IMR-90 (cell line): ENCODE data around the gene TMC4.

Source experiments
- BHLHE40 ChIP-seq: fragments of 150-350 bp; IDR thresholded peaks from 2 replicates; pipeline ENCODE4 v1.6.1; 2016; ENCODE audit warnings: mild to moderate bottlenecking, low read depth, low read length
- CEBPB ChIP-seq: IDR thresholded peaks from 2 replicates; pipeline ENCODE4 v1.6.1; 2012; ENCODE audit warnings: low read depth, low read length, improper control_type of control experiment
- CTCF ChIP-seq: conservative IDR thresholded peaks from 2 replicates; pipeline ENCODE4 v1.5.1; 2012; ENCODE audit warnings: mild to moderate bottlenecking, low read depth, low read length, improper control_type of control experiment
- ELK1 ChIP-seq: fragments of 150-350 bp; IDR thresholded peaks from 2 replicates; pipeline ENCODE4 v1.6.1; 2016; ENCODE audit warnings: low read depth, mild to moderate bottlenecking, low read length, moderate library complexity, borderline replicate concordance
- FOS ChIP-seq: fragments of 150-350 bp; IDR thresholded peaks from 2 replicates; pipeline ENCODE4 v1.6.1; 2016; ENCODE audit warnings: low read depth, low read length
- MAFK ChIP-seq: IDR thresholded peaks from 2 replicates; pipeline ENCODE4 v1.6.1; 2012; ENCODE audit warnings: low read depth, low read length, improper control_type of control experiment
- MAZ ChIP-seq: IDR thresholded peaks from 2 replicates; pipeline ENCODE4 v1.6.1; 2012; ENCODE audit warnings: low read depth, mild to moderate bottlenecking, low read length, improper control_type of control experiment, moderate library complexity, borderline replicate concordance
- MXI1 ChIP-seq: IDR thresholded peaks from 2 replicates; pipeline ENCODE4 v1.6.1; 2012; ENCODE audit warnings: low read depth, mild to moderate bottlenecking, low read length, moderate library complexity, borderline replicate concordance
- NFE2L2 ChIP-seq: fragments of 150-350 bp; IDR thresholded peaks from 2 replicates; pipeline ENCODE4 v1.6.1; 2016; ENCODE audit warnings: low read depth, mild to moderate bottlenecking, low read length
- POLR2A ChIP-seq: IDR thresholded peaks from 2 replicates; pipeline ENCODE4 v1.6.1; 2012; ENCODE audit warnings: mild to moderate bottlenecking, low read depth, low read length
- RAD21 ChIP-seq: IDR thresholded peaks from 2 replicates; pipeline ENCODE4 v1.6.1; 2012; ENCODE audit warnings: low read length, improper control_type of control experiment
- RCOR1 ChIP-seq: IDR thresholded peaks from 2 replicates; pipeline ENCODE4 v1.6.1; 2012; ENCODE audit warnings: mild to moderate bottlenecking, low read length, improper control_type of control experiment; ENCODE audit not compliant: insufficient replicate concordance
- RFX5 ChIP-seq: IDR thresholded peaks from 2 replicates; pipeline ENCODE4 v1.8.0; 2012; ENCODE audit warnings: low read depth, mild to moderate bottlenecking, low read length, moderate library complexity
- SMC3 ChIP-seq: fragments of 150-350 bp; IDR thresholded peaks from 2 replicates; pipeline ENCODE4 v1.6.1; 2016; ENCODE audit warnings: low read depth, mild to moderate bottlenecking, antibody characterized with exemption, low read length, moderate library complexity

GRCh38 chr19:54115109-54116063 lies 57.6 kb downstream of the TMC4 start, which contains the start of the genes PRPF31 and TFPT:
- TF ChIP-seq POLR2A (peak; percentile 68; the same call in 1 of the 2 replicates), CTCF (no peak), RCOR1 (no peak), SMC3 (no peak), ELK1 (no peak), FOS (peak; percentile 58; the same call in 1 of the 2 replicates), CEBPB (no peak), MAZ (peak; percentile 75; the same call in 1 of the 2 replicates), MXI1 (peak; percentile 95), MAFK (no peak), RFX5 (no peak), NFE2L2 (no peak), RAD21 (no peak), BHLHE40 (no peak; the same call in 1 of the 2 replicates)
